Activated T-cell treated with anti-CD3 and anti-CD28 coated beads, Interleukin-2, amount 50 U/mL, for 24 hours (primary cell): ENCODE results near the gene PRKCZ.

Experiments used
- DNase-seq: peaks from one replicate; pipeline ENCODE4 v3.0.0-alpha.2; 2020
- H3K27ac Mint-ChIP-seq: 2 replicates; pipeline ENCODE4 v1.8.0; 2020; ENCODE audit warnings: mild to moderate bottlenecking, mixed read lengths
- H3K27me3 Mint-ChIP-seq: 2 replicates; pipeline ENCODE4 v1.8.0; 2020; ENCODE audit warnings: mixed read lengths
- H3K36me3 Mint-ChIP-seq: 2 replicates; pipeline ENCODE4 v1.8.0; 2020; ENCODE audit warnings: low read depth, mixed read lengths
- H3K4me1 Mint-ChIP-seq: 2 replicates; pipeline ENCODE4 v1.8.0; 2020; ENCODE audit warnings: low read depth, mixed read lengths
- H3K4me3 Mint-ChIP-seq: 2 replicates; pipeline ENCODE4 v1.8.0; 2020; ENCODE audit warnings: mild to moderate bottlenecking, moderate library complexity, mixed read lengths
- H3K9me3 Mint-ChIP-seq: 2 replicates; pipeline ENCODE4 v1.8.0; 2020; ENCODE audit warnings: mixed read lengths

Gene PRKCZ

GRCh38 chr1:2126331-2127186 lies 76.3 kb downstream of the PRKCZ start:
- Mint-ChIP-seq H3K27me3 (no peaks in the 10 kb centered on the region), H3K4me1 (peaks cover 20% of the 10 kb centered on the region), H3K36me3 (no peaks in the 10 kb centered on the region), H3K27ac (peak overlapping the region; percentile 79), H3K4me3 (peak overlapping the region; percentile 53), H3K9me3 (no peaks in the 10 kb centered on the region)
- DNase-seq = no peak

- no peaks in the 10 kb centered on the region for H3K9me3 Mint-ChIP-seq
These were observed 77.3 kb downstream of the PRKCZ start for GRCh38 chr1:2127187-2128145.

GRCh38 chr1:2128189-2128901 lies 78.1 kb downstream of the PRKCZ start:
- DNase-seq = no peak
- Mint-ChIP-seq H3K27ac (no peak overlapping the region), H3K27me3 (no peaks in the 10 kb centered on the region), H3K9me3 (no peaks in the 10 kb centered on the region), H3K36me3 (no peaks in the 10 kb centered on the region), H3K4me3 (no peak overlapping the region), H3K4me1 (peaks cover 31% of the 10 kb centered on the region)

More at GRCh38 chr1:2127187-2128145, 77.3 kb downstream of the PRKCZ start:
- Mint-ChIP-seq H3K36me3 (no peaks in the 10 kb centered on the region), H3K27ac (peak overlapping the region; percentile 79), H3K4me3 (peak overlapping the region; percentile 53), H3K4me1 (peaks cover 26% of the 10 kb centered on the region), H3K27me3 (no peaks in the 10 kb centered on the region)
- DNase-seq = no peak

GRCh38 chr1:2129256-2129943 lies 79.2 kb downstream of the PRKCZ start:
- no peaks in the 10 kb centered on the region for H3K9me3 Mint-ChIP-seq
- H3K36me3 Mint-ChIP-seq = no peaks in the 10 kb centered on the region
- H3K27ac Mint-ChIP-seq = no peak overlapping the region
- H3K27me3 Mint-ChIP-seq = no peaks in the 10 kb centered on the region
- no peak for DNase-seq
- peaks cover 31% of the 10 kb centered on the region for H3K4me1 Mint-ChIP-seq
- no peak overlapping the region for H3K4me3 Mint-ChIP-seq

- Mint-ChIP-seq H3K27me3 (no peaks in the 10 kb centered on the region), H3K4me3 (no peak overlapping the region), H3K36me3 (no peaks in the 10 kb centered on the region), H3K9me3 (no peaks in the 10 kb centered on the region), H3K27ac (no peak overlapping the region), H3K4me1 (peaks cover 29% of the 10 kb centered on the region)
- no peak for DNase-seq
These were observed 79.9 kb downstream of the PRKCZ start for GRCh38 chr1:2130156-2130555.

GRCh38 chr1:2130871-2131289 lies 80.7 kb downstream of the PRKCZ start:
- no peak overlapping the region for H3K27ac Mint-ChIP-seq
- peaks cover 32% of the 10 kb centered on the region for H3K4me1 Mint-ChIP-seq
- H3K9me3 Mint-ChIP-seq = no peaks in the 10 kb centered on the region
- DNase-seq = no peak
- H3K4me3 Mint-ChIP-seq = no peak overlapping the region
- H3K27me3 Mint-ChIP-seq = no peaks in the 10 kb centered on the region
- H3K36me3 Mint-ChIP-seq = no peaks in the 10 kb centered on the region

- Mint-ChIP-seq H3K27me3 (no peaks in the 10 kb centered on the region), H3K36me3 (no peaks in the 10 kb centered on the region), H3K4me1 (peaks cover 18% of the 10 kb centered on the region), H3K4me3 (peak overlapping the region; percentile 74), H3K9me3 (no peaks in the 10 kb centered on the region), H3K27ac (peak overlapping the region; percentile 85)
- no peak for DNase-seq
These were observed 82.2 kb downstream of the PRKCZ start for GRCh38 chr1:2132222-2133038.

GRCh38 chr1:2133039-2133878 lies 83.0 kb downstream of the PRKCZ start:
- Mint-ChIP-seq H3K4me1 (peaks cover 15% of the 10 kb centered on the region), H3K27me3 (no peaks in the 10 kb centered on the region), H3K27ac (peak overlapping the region; percentile 85), H3K4me3 (peak overlapping the region; percentile 74), H3K9me3 (no peaks in the 10 kb centered on the region), H3K36me3 (no peaks in the 10 kb centered on the region)
- peak; percentile 98 for DNase-seq

- H3K9me3 Mint-ChIP-seq = no peaks in the 10 kb centered on the region
- no peak for DNase-seq
- H3K4me1 Mint-ChIP-seq = peaks cover 15% of the 10 kb centered on the region
- H3K27ac Mint-ChIP-seq = no peak overlapping the region
- no peaks in the 10 kb centered on the region for H3K36me3 Mint-ChIP-seq
- H3K27me3 Mint-ChIP-seq = no peaks in the 10 kb centered on the region
- H3K4me3 Mint-ChIP-seq = no peak overlapping the region
These were observed 83.6 kb downstream of the PRKCZ start for GRCh38 chr1:2133879-2134215.

- H3K27ac Mint-ChIP-seq = no peak overlapping the region
- H3K36me3 Mint-ChIP-seq = no peaks in the 10 kb centered on the region
- no peak overlapping the region for H3K4me3 Mint-ChIP-seq
- no peak for DNase-seq
- H3K9me3 Mint-ChIP-seq = no peaks in the 10 kb centered on the region
- no peaks in the 10 kb centered on the region for H3K27me3 Mint-ChIP-seq
- H3K4me1 Mint-ChIP-seq = peaks cover 15% of the 10 kb centered on the region
These were observed 84.0 kb downstream of the PRKCZ start for GRCh38 chr1:2134266-2134620.

GRCh38 chr1:2134621-2135307 lies 84.6 kb downstream of the PRKCZ start:
- peaks cover 17% of the 10 kb centered on the region for H3K4me1 Mint-ChIP-seq
- no peaks in the 10 kb centered on the region for H3K27me3 Mint-ChIP-seq
- no peak for DNase-seq
- no peak overlapping the region for H3K27ac Mint-ChIP-seq
- H3K9me3 Mint-ChIP-seq = no peaks in the 10 kb centered on the region
- H3K36me3 Mint-ChIP-seq = no peaks in the 10 kb centered on the region
- no peak overlapping the region for H3K4me3 Mint-ChIP-seq

GRCh38 chr1:2135441-2135841 lies 85.2 kb downstream of the PRKCZ start:
- H3K27ac Mint-ChIP-seq = no peak overlapping the region
- no peak overlapping the region for H3K4me3 Mint-ChIP-seq
- H3K27me3 Mint-ChIP-seq = no peaks in the 10 kb centered on the region
- DNase-seq = no peak
- peaks cover 22% of the 10 kb centered on the region for H3K4me1 Mint-ChIP-seq
- no peaks in the 10 kb centered on the region for H3K9me3 Mint-ChIP-seq
- no peaks in the 10 kb centered on the region for H3K36me3 Mint-ChIP-seq
